Heart left ventricle (tissue), 16 donors: Measurements from ENCODE around the gene THSD7B. TPM values are rescaled to one million over a fixed set of nuclear protein-coding genes. Genes with fewer than 3 reads are reported as not detected.

Experiments used
- ATAC-seq, 4 donors: fragments of 200-7000 bp; cut with Tn5 transposase; one replicate each; pipeline ENCODE4 v1.9.1; 2020 to 2022; ENCODE audit warnings: moderate library complexity in 4 of 4, mild to moderate bottlenecking in 3 of 4, moderate number of reproducible peaks in 1 of 4
- DNase-seq, 5 donors: peaks; one replicate each; pipeline ENCODE4 v3.0.0-alpha.2; 2020
- H3K27ac ChIP-seq, 12 donors: fragments of 200-600 bp; sonication (generic) in 4 of 12; one replicate each; pipeline versions ENCODE4 v1.5.0 to v1.8.0; 2016 to 2022; ENCODE audit warnings: mild to moderate bottlenecking in 2 of 12
- H3K27me3 ChIP-seq, 9 donors: fragments of 200-600 bp; sonication (generic) in 2 of 9; one replicate each; pipeline versions ENCODE4 v1.5.1 to v1.8.0; 2016 to 2022; ENCODE audit warnings: mild to moderate bottlenecking in 3 of 9
- H3K36me3 ChIP-seq, 9 donors: fragments of 200-600 bp; sonication (generic) in 2 of 9; one replicate each; pipeline versions ENCODE4 v1.5.0 to v1.8.0; 2018 to 2022; ENCODE audit warnings: mild to moderate bottlenecking in 2 of 9
- H3K4me1 ChIP-seq, 12 donors: fragments of 200-600 bp; sonication (generic) in 4 of 12; one replicate each; pipeline versions ENCODE4 v1.5.0 to v1.8.0; 2016 to 2022; ENCODE audit warnings: mild to moderate bottlenecking in 3 of 12
- H3K4me3 ChIP-seq, 12 donors: fragments of 200-600 bp; sonication (generic) in 4 of 12; one replicate each; pipeline versions ENCODE4 v1.5.0 to v1.8.0; 2017 to 2022; ENCODE audit warnings: mild to moderate bottlenecking in 9 of 12, moderate library complexity in 4 of 12
- H3K9me3 ChIP-seq, 12 donors: fragments of 200-600 bp; sonication (generic) in 4 of 12; one replicate each; pipeline versions ENCODE4 v1.5.0 to v1.8.0; 2016 to 2022; ENCODE audit warnings: mild to moderate bottlenecking in 1 of 12
- CTCF ChIP-seq, 12 donors: fragments of 200-600 bp; sonication (generic) in 4 of 12; IDR thresholded peaks; one replicate each; pipeline versions ENCODE4 v1.5.0 to v1.8.0; 2018 to 2022; ENCODE audit warnings: antibody characterized with exemption in 12 of 12, mild to moderate bottlenecking in 5 of 12
- POLR2A ChIP-seq, 2 donors: fragments of 450-650 bp; IDR thresholded peaks; one replicate each; pipeline ENCODE4 v1.6.1; 2017; ENCODE audit warnings: antibody characterized with exemption in 2 of 2, mild to moderate bottlenecking in 2 of 2, moderate library complexity in 2 of 2
- WGBS, 4 donors: extraction: QIAGEN DNeasy Blood & Tissue Kit in 2 of 4; methylation state at CpG; one replicate each; pipeline versions ENCODE4 v1.1.5 to v1.1.7; 2013 to 2018; 5-methylcytosine and 5-hydroxymethylcytosine counted together
- intact Hi-C, 10 donors: fragments of 100-400 bp; cut with DNase I; formaldehyde crosslinking; loops; one replicate each; pipeline versions ENCODE4 v1.11.1 to v1.14.2; 2022
- polyA plus RNA-seq, 2 donors: library from polyadenylated mRNA; stranded (reverse); fragments of 200-250 nt; gene quantifications; one replicate each; pipeline ENCODE4 v1.2.3, GENCODE V29; 2013
- total RNA-seq, 9 donors: library from RNA; depleted of rRNA in 2 of 9; stranded (reverse); fragments of >200 nt in 2 of 9; fragmentation: NEBNext Ultra II Directional in 3 of 9; extraction: Animal tissue kit (Norgen Biotek cat#: 25700) in 3 of 9; gene quantifications; one replicate each; pipeline versions ENCODE4 v1.1.0 to v1.2.4, GENCODE V29; 2016 to 2023
- donor health status: ischemic (EF 13 %, LVEDD 7.1; RV severe dilation, severe dysfunction).
- donor health status: healthy with polysubstance abuse.
- donor health status: DM: no; HTN: yes; CAD: no.
- donor health status: DM: no; HTN: no; CAD: no.
- donor health status: ischemic (EF 25% LVEDD 6.9; RV normal size, moderate dysfunction).
- donor health status: ischemic (EF 25% LVEDD 5.7; RV mildly dilated, moderate dysfunction).
- donor health status: healthy.
- donor health status: DM: yes; HTN: yes; CAD: no.
- donor health status: ischemic (EF 35%, LVEDD 5.7; RV mildly dilated, moderate dysfunction).
- donor health status: nonischemic (EF 11% LVEDD 7.7; RV severe dilation, severe dysfunction).
- donor health status: DM: yes; HTN: yes; CAD: no.
- donor health status: PGD.
- donor health status: ischemic (EF 29% LVEDD 5.4; RV normal size, mild dysfunction).
- donor health status: nonischemic (EF 23%, LVEDD 6.1; RV moderate dilation, normal function).

Gene THSD7B
- total and polyA plus RNA-seq, 11 donors: 0.04 to 0.43 (median 0.17) TPM

- Histone ChIP-seq H3K9me3 (no peaks in the 10 kb centered on the region), H3K4me1 (no peaks in the 10 kb centered on the region), H3K27ac (no peak overlapping the region), H3K4me3 (no peak overlapping the region), H3K36me3 (no peaks in the 10 kb centered on the region), H3K27me3 (no peaks in the 10 kb centered on the region)
- DNase-seq: no peak
- TF ChIP-seq POLR2A (IDR thresholded peaks at IDR 0.05): no peak
- TF ChIP-seq CTCF (IDR thresholded peaks at IDR 0.05): no peak
- ATAC-seq: no peak
- intact Hi-C loops: no loop called here
Measured at GRCh38 chr2:137252934-137253333, 487.6 kb downstream of the THSD7B start.

- H3K27ac ChIP-seq: no peak overlapping the region
- H3K27me3 ChIP-seq: no peaks in the 10 kb centered on the region
- ATAC-seq: no peak
- no peaks in the 10 kb centered on the region for H3K9me3 ChIP-seq
- no peak for DNase-seq
- no peak overlapping the region for H3K4me3 ChIP-seq
- H3K4me1 ChIP-seq: no peaks in the 10 kb centered on the region
- H3K36me3 ChIP-seq: no peaks in the 10 kb centered on the region
- TF ChIP-seq CTCF (IDR thresholded peaks at IDR 0.05) (no peak), POLR2A (IDR thresholded peaks at IDR 0.05) (no peak)
- intact Hi-C loops: no loop called here
- WGBS, 4 donors: 63 to 75% (median 68%) methylated on average over 1 of the region's 1 CpG
Measured at GRCh38 chr2:137254052-137254451, 488.7 kb downstream of the THSD7B start.

- H3K27ac ChIP-seq: no peak overlapping the region
- H3K36me3 ChIP-seq: no peaks in the 10 kb centered on the region
- H3K27me3 ChIP-seq: no peaks in the 10 kb centered on the region
- no peak for ATAC-seq
- no peak overlapping the region for H3K4me3 ChIP-seq
- no peaks in the 10 kb centered on the region for H3K4me1 ChIP-seq
- WGBS, 4 donors: 73 to 77% (median 76%) methylated on average over 2 of the region's 2 CpGs
- no peak for DNase-seq
- intact Hi-C loops: no loop called here
- no peaks in the 10 kb centered on the region for H3K9me3 ChIP-seq
- no peak for TF ChIP-seq CTCF (IDR thresholded peaks at IDR 0.05)
- no peak for TF ChIP-seq POLR2A (IDR thresholded peaks at IDR 0.05)
Measured at GRCh38 chr2:137255345-137255744, 490.0 kb downstream of the THSD7B start.

GRCh38 chr2:137255990-137256389 is 490.6 kb downstream of the THSD7B start:
- H3K36me3 ChIP-seq: no peaks in the 10 kb centered on the region
- H3K27me3 ChIP-seq: no peaks in the 10 kb centered on the region
- WGBS, 4 donors: 83 to 92% (median 89%) methylated on average over 1 of the region's 1 CpG
- no peak for TF ChIP-seq POLR2A (IDR thresholded peaks at IDR 0.05)
- no peak for TF ChIP-seq CTCF (IDR thresholded peaks at IDR 0.05)
- intact Hi-C loops: no loop called here
- no peak overlapping the region for H3K27ac ChIP-seq
- H3K4me1 ChIP-seq: no peaks in the 10 kb centered on the region
- no peaks in the 10 kb centered on the region for H3K9me3 ChIP-seq
- ATAC-seq (no peak), DNase-seq (no peak)
- no peak overlapping the region for H3K4me3 ChIP-seq
